GM18867 (cell line): ENCODE data around the gene USH2A.
"Not testable (repeated sequence)": the region's sequence is repeated elsewhere in the genome, so short reads cannot be mapped to it uniquely, and the experiment has no call there.

ENCODE experiments used
- ATAC-seq: cut with Tn5 transposase; IDR thresholded peaks from one replicate; pipeline ENCODE4 v1.9.1; 2021; ENCODE audit warnings: mild to moderate bottlenecking, moderate library complexity; ENCODE audit not compliant: unreplicated experiment

The USH2A gene

DNA sequence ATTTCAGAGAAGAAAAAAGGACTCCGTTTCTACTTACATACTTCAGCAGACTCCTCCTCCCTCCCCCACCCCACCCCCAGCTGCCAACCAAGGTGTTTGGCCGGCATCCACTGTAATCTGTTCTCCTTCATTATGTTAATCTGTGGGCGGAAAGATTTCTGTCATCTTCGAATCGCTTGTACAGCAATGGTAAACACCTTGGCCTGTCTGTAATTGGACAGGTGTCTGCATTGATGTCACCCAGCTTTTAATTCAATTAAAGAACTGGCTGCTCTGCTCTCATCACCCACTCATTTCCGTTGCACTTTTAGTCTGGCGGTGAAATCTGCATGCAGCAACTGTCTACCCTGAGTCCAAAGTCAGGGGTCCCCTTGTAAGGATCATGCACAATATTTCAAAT lies 368.6 kb downstream of the USH2A start:
- ATAC-seq, result no peak

DNA sequence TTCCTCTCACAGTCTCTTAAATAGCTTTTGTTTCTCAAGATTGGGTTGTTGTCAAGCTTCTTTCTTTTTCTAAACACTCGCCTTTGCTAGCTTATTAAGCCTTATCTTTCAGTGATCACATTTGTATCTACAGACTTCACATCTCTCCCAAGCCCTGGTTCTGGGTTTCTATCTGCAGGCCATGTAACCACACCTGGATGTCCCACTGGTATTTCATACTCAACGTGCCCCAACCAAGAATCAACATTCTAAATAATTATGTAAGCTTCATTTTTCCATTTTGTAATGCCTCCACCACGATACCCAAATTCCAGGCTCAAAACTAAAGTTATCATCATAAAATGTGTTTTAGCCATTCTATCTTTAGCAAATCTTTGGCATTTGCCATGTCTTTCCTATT lies 372.2 kb downstream of the USH2A start:
- ATAC-seq, result no peak

DNA sequence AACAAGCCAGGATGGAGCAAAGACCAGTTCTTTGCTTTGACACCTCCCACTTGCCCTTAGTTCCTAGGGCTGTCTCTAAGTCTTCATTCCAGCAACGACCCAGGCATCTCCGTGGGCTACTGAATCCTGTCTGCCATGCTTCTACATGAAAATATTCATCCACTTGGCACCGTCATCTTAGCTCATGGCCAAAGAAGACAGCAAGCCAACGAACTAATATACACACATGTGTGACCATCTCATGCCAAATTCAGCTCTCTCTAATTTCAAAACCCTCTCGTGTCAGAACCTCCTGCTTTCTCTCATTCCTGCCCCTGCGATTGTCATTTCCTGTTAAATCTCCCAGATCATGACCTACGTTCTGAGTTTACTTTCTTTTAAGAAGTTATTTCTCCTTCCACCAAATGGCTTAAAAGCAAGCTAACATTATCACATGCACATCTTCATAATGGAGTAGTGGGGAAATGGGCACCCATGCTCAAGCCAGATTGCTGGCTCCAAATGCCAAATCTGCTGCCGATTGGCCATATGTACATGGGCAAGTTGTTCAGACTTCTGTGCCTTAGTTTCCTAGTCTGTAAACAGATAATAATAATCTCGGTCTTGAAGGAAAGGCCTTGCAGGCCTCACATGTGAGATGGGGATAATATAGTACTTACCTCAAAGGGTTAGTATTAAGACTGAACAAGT lies 373.4 kb downstream of the USH2A start:
- no peak for ATAC-seq

DNA sequence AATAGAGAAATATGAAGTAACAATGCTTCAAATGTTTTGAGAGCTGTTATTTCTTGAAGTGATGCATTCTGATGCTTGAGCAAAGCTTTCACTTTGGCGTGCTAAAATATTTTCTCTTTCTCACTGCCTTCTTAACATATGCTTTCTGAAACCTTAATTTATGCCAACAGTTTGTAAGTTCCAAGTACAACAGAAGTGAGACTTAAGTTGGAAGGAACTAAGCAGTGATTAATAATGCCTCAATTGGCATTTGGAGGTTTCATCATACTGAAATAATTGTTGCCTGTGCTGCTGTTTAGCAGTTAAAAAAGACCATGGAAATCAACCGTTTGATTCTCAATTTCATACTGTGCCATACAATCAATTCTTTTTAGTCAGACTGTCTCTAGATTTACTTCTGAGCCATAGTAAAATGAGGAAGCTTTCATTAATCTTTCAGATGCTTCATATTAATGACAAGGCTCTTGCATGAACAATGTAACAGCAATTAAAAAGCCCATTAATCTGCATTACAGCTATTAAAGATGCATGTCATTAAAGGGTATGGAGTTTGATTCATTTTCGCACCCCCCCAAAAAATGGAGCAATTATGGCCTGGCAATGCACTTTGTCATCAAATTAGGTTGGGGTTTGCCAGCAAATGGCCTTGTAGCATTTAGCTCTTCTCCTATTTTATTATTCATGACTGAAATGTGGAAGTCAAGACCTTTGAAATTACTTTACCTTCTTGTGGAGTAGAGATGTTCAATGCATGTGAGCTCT lies 375.3 kb downstream of the USH2A start:
- ATAC-seq, result no peak

DNA sequence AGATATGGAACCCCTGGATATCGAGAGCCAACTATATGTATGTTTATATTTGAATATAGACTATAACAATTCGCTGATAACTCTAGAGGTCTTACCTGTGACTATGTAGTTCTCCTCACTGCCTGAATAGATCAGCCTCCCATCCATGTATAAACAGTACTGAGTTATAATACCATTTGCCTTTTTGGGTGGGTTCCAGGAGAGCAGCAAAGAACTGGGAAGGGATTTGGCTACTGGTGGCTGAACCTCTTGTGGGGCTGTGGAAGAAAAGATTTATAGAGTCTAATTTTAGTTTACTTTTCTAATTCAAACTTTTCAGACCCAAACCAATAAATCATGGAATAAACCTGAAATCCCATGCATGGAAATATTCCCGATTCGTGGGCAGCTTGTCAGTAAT lies 376.9 kb downstream of the USH2A start:
- ATAC-seq, result no peak

DNA sequence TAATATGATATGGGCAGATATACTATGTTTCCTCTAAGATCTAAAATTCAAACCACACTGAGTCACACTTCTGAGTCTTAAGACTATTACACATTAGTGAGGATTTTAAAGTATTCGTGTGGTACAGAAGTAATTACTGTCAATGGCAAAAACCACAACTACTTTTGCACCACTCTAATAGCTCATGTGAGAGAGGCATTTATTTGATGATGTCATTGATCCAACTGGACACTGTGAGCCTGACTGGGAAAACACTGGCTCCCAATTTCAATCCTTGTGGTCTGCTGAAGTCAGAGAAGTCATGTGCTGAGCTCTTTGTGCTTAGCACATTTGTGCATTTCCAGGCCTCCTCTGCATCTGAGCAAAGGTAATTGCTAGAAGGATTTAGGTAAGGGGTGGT lies 377.8 kb downstream of the USH2A start:
- no peak for ATAC-seq

DNA sequence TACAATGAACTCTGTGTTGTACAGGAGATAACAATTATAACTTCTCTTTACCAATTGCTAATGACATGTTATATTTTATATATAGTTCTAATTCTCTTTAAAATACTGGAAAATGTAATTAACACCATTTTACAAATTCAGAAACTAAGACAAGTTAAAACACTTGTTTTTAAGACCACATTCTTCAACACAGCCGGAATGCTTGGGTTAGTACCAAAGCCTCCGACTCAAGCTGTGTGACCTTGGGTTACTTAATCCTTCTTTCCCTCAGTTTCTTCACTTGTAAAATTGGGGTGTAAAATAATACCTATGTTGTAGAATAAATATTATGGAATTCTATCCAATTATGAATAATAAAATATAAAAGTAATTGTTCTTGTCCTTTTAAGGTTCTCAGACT lies 378.7 kb downstream of the USH2A start:
- ATAC-seq, result no peak

DNA sequence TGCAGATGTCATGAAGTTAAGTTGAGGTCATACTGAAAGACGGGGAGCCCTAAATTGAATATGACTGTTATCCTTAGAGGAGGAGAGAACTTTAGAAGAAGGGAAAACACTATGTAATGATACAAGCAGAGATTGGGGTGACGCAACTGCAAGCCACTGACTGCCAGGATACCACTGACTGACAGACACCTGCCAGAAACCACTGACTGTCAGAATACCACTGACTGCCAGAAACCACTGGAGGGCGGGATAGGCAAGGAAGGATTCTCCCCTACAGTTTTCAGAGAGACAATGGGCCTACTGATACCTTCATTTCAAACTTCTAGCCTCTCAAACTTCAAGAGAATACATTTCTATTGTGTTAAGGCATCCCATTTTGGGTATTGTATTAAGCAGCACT lies 388.7 kb downstream of the USH2A start:
- no peak for ATAC-seq

DNA sequence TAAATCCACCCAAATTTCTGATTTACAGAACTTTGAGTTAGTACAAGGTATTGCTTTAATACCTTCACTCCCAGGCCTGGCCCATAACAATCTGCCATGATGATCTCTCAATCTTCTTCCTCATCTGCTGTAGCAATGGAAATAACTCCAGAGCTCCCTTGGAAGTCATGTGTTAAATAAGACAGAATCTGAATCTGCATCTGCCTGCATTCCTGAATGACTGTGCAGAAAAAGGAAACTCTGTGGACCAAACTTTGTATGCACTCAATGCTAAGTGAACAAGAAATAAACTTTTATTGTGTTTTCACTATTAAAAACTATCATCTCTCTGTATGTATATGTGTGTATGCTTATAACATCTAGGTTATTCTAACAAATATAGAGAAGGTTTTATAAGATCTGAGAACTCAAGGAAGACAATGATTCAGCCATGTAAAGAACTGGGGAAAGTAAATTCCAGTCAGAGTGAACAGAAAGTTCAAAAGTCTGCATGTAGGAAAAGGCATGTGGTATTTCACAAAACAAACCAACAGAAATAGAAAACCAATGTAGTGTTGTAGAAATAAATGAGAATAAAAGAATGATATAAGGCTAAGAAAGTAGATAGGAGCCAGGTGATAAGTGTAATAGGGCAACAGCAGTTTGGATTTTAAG lies 390.2 kb downstream of the USH2A start:
- no peak for ATAC-seq

DNA sequence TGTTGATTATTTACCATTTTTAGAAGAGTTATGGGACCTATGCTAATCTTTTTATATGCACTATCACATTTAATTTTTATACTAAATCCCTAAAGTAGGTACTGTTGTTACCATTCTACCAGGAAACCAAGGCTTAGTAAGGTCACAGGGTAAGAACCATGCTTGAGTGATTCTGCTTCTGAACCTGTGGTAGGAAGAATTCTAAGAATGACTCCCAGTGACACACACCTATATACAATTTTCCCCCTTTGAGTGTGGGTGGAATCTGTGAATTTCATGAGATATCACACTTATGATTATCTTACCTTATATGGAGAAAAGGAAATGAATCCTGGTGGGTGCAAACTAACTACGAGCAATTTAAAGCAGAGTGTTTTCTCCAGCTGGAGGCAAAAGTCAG lies 391.0 kb downstream of the USH2A start:
- ATAC-seq, result no peak

DNA sequence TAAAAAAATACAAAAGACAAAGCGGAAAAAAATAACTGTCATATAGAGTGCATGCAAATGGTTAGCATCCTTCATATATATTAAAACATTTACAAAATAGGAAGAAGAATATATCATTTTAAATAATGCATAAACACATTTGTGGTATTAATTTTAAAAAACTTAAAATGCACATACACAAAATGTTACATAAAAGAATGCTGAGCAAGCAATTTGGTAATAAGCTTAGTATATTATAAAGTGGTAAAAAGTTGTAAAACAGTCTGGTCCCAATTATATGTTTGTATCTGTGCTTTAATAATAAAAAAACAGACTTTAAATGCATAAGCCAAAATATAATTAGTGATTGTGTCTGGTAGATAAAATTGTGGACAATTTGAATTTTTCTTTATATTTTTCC lies 394.6 kb downstream of the USH2A start:
- ATAC-seq, result no peak

DNA sequence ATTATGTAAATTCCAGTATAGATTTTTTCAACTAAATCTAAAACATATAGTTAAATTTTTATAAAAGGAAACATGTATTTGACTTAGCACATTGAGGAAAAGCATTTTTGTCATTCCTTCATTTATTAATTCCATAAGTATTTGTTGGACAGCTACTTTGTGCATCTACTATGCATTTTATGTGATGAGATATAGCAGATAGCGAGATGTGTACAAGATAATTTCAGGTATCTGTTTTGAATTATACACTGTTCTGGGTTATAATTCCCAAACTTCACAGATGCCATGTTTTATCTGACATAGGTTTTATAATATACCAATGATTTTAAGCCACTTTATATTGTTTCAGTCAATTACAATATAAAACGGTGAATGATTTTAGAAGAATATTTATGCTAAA lies 398.7 kb downstream of the USH2A start:
- ATAC-seq, result no peak

DNA sequence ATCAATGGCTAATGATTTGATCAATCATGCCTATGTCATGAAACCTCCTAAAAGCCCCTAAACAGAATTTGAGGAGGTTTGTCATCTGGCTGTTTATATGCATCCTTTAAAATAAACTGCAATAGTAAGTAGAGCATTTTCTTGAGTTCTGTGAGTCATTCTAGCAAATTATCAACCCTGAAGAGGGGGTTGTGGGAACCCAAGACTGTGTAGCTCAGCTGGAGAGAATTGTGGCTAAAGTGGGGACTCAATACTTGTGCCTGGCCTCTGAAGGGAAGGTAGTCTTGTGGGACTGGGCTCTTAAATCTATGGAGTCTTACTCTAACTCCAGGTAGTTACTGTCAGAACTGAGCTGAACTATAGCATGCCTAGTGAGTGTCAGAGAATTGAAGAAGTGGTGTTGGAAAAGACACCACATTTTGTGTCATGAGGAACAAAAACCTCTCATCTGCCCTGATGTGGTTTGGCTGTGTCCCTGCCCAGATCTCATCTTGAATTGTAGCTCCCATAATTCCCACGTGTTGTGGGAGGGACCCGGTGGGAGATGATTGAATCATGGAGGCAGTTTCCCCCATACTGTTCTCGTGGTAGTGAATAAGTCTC lies 402.4 kb downstream of the USH2A start:
- ATAC-seq, result peak; percentile 53

DNA sequence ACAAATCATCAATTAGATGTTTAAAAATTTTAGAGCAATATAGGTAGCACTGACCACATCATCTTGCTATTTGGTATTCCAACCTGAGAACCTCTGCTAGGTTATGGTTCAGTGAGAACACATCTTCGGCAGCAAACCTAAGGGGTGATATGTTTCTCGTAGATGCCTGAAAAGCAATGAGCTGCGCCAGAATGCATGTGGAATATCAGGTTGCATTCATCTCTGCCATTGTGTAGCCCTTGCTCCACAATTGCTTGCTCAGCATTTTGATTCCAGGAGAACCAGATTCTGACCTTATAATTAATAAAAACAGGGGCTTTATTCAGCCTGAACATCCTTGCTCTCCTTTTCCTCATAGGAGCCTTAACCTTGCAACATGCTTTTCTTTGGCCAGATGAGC lies 408.1 kb downstream of the USH2A start:
- no peak for ATAC-seq

DNA sequence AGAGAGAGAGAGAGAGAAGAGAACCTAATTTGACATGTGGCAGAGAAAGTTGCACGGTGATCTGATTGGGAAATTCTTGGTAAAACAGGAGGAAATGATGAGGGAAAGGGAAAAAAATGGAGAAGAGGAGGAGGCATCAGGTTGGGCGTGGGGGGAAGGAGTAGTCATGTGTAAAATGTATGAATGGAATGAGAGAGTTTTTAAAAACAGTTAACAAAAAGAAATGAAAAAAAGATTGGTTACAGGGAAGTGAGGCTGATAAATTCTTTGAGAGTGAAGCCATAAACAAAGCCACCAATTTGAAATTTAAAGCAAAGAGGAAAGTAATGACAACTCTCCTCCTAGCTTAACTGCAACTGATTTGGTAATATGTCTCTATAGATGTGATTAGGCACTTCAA lies 409.2 kb downstream of the USH2A start:
- no peak for ATAC-seq

DNA sequence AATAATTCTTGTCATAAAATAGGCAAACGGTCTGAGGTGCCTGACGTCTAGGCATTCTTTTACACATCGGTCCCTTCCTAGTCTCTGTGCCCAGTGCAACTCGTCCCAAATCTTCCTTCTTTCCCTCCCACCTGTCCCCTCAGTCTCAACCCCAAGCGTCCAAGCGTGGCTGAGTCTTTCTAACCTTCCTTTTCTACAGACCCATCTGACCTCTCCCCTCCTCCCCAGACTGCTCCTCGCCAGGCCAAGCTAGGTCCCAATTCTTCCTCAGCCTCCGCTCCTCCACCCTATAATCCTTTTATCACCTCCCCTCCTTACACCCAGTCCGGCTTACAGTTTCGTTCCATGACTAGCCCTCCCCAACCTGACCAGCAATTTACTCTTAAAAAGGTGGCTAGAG lies 413.8 kb downstream of the USH2A start:
- ATAC-seq, result not testable (repeated sequence)

DNA sequence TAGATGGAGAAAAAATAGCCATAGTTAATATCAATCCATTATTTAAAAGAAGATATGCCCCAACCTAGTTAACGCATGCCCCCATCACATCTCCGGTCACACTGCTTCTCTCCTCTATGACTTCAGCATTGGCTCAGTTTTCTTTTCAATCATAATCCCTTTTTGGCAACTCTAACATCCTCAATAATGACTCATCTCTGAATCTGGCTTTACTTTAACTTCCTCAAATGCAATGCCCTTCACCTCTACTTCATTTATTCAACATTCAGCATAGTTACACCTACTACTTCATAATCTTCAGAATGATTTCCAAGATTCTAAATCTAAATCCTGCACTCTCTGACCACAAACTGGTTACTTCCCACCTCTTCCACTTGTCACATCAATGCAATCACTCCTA lies 417.3 kb downstream of the USH2A start:
- ATAC-seq, result peak; percentile 99

DNA sequence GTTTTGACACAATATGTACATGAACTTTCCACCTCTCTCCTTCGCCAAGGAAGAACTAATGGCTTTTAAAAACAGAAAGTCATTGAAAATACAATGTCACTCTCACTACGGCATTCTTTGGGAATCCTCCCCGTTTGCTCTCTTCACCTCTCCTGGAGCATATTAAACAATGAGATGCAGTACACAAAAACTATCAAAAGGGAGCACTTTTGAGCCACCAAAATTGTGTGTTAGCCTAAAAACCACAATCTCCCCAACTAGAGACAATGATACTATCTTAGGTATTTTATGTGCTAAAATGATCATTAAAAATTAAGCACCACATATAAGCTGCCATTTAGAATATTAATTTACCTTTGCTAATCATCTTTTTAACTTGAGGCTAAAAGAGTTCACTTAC lies 430.6 kb downstream of the USH2A start:
- ATAC-seq, result peak; percentile 70

DNA sequence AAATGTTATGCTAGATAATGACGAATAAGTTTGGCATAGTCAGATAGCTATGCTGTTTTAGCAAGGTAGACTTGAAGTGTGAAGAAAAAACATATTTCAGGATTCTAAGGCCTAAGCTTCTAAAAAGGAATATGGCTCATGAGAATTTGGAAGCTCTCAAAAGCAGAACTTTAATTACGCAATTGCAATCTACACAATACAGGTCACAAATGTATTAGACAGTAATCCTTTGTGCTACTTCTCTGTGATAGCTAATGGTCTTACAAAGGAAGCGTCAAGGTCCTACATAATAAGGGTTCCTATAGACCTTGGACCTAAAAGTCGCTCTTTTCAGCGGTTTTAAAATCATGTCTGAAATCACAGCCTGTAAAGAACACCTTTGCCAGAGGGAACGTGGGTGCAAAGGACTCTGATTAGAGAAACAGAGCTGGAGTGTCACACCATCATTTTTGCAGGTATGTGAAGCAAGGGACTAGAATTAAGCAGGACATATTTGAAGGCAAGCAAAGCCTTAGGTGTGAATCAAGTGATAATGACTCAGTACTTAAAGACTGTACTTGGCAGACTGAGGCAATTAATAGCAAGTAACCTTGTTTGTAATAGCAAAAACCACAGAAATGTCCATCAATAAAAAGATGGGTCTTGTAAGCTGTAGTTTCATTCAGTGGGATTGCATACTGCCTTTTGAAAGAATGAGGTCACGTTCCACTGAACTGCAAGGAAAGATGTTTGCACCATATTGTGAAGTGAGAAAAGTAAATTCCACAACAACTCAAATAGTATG lies 436.0 kb downstream of the USH2A start:
- no peak for ATAC-seq

DNA sequence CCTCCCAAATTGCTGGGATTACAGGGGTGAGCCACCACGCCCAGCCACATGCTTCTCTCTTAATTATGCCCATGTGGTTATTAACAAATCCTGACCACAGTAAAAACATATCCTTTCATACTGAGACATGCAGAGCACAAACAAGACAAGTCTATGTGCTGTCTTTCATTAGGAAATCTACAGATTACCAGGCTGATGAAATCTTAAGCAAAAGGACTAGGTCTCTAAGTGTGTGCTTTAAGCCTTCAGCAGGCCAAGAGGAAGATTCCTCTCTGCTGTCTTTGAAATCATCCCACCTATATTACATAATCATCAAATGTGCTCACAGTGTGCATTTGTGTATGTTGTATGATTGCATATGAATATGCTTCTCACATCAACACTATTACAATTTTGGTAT lies 436.8 kb downstream of the USH2A start:
- no peak for ATAC-seq

DNA sequence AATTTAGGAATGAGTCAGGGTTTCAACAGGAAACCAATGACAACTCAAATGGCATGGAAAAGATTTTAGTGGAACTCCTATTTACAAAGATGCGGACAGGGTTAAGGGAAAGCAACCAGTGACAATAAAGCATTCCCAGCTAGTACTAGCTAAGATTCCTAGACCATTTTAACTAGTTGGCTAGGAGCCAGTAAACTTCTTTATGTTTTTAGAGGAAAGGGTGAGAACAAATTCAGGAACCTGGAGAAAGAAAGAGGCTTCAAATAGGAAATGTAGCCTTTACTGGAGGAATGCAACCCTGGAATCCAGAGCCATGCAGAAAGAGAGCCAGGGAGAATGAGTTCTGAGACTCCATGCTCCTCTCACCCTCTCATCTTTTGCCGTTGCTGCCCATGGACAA lies 439.6 kb downstream of the USH2A start:
- no peak for ATAC-seq
